Measurements from ENCODE around the gene MEPCE. TPM values are rescaled to one million over a fixed set of nuclear protein-coding genes. Genes with fewer than 3 reads are reported as not detected.

The MEPCE gene
- total RNA-seq, 6 experiments from 2014 or later, result 38.7 to 42.9 (median 41.2) TPM

- Mint-ChIP-seq H3K27me3 (ENCODE audit: insufficient read depth) (peaks cover 3% of the 10 kb centered on the region; the same call in 1 of the 2 replicates), H3K4me3 (peak overlapping the region; percentile 100), H3K36me3 (ENCODE audit: low read depth) (peaks cover 10% of the 10 kb centered on the region; the same call in 1 of the 2 replicates), H3K4me1 (ENCODE audit: low read depth) (peaks cover 26% of the 10 kb centered on the region), H3K9me3 (no peaks in the 10 kb centered on the region), H3K27ac (peak overlapping the region; percentile 68)
- no peak for DNase-seq
- TF ChIP-seq, protein P1, sequence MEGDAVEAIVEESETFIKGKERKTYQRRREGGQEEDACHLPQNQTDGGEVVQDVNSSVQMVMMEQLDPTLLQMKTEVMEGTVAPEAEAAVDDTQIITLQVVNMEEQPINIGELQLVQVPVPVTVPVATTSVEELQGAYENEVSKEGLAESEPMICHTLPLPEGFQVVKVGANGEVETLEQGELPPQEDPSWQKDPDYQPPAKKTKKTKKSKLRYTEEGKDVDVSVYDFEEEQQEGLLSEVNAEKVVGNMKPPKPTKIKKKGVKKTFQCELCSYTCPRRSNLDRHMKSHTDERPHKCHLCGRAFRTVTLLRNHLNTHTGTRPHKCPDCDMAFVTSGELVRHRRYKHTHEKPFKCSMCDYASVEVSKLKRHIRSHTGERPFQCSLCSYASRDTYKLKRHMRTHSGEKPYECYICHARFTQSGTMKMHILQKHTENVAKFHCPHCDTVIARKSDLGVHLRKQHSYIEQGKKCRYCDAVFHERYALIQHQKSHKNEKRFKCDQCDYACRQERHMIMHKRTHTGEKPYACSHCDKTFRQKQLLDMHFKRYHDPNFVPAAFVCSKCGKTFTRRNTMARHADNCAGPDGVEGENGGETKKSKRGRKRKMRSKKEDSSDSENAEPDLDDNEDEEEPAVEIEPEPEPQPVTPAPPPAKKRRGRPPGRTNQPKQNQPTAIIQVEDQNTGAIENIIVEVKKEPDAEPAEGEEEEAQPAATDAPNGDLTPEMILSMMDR (IDR thresholded peaks at IDR 0.05), result no peak
These were observed 46.6 kb downstream of the MEPCE start for GRCh38 chr7:100476101-100476780.

- DNase-seq, result no peak
- Mint-ChIP-seq H3K27ac (peak overlapping the region; percentile 2; the same call in 1 of the 2 replicates), H3K4me1 (ENCODE audit: low read depth) (peaks cover 26% of the 10 kb centered on the region), H3K27me3 (ENCODE audit: insufficient read depth) (peaks cover 3% of the 10 kb centered on the region; the same call in 1 of the 2 replicates), H3K36me3 (ENCODE audit: low read depth) (peaks cover 10% of the 10 kb centered on the region; the same call in 1 of the 2 replicates), H3K4me3 (peak overlapping the region; percentile 100), H3K9me3 (no peaks in the 10 kb centered on the region)
- TF ChIP-seq, protein P1 (IDR thresholded peaks at IDR 0.05), result peak; percentile 64
These were observed 47.6 kb downstream of the MEPCE start for GRCh38 chr7:100476903-100477870.

DNA sequence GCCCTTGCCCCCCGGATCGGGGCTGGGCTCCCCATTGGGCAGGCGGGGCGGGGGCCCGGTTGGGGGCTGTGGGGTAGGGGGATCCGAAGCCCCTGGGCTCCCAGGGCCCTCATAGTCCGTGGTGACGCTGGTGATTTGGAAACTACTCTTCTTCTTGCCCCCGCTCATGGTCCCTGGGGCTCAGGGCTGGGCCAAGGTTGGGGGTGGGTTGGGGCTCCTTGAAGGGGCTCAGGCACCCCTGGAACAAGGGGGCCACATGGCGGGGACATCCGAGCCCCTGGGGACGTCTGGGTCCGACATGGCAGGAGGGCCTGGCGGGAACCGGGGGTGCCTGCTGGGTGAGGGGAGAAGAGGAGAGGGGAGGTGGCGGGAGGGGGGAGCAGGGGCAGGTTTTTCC, 48.2 kb downstream of the MEPCE start:
- Mint-ChIP-seq H3K9me3 (no peaks in the 10 kb centered on the region), H3K36me3 (ENCODE audit: low read depth) (peaks cover 10% of the 10 kb centered on the region; the same call in 1 of the 2 replicates), H3K4me1 (ENCODE audit: low read depth) (peaks cover 30% of the 10 kb centered on the region), H3K4me3 (peak overlapping the region; percentile 100), H3K27me3 (ENCODE audit: insufficient read depth) (peaks cover 3% of the 10 kb centered on the region; the same call in 1 of the 2 replicates), H3K27ac (peak overlapping the region; percentile 85)
- TF ChIP-seq, protein P1 (IDR thresholded peaks at IDR 0.05), result no peak
- no peak for DNase-seq

GRCh38 chr7:100478958-100479660, 49.5 kb downstream of the MEPCE start, which contains the start of gene TSC22D4:
Gene TSC22D4, minus strand, starts transcription at chr7:100479214. Its CDS starts 1,176 bp downstream, at chr7:100478038.
- H3K27me3 Mint-ChIP-seq (ENCODE audit: insufficient read depth), result peaks cover 3% of the 10 kb centered on the region; the same call in 1 of the 2 replicates
- TF ChIP-seq, protein P1 (IDR thresholded peaks at IDR 0.05), result no peak
- peak; percentile 93 for DNase-seq
- H3K4me3 Mint-ChIP-seq, result peak within 1 kb of the TSS; percentile 100
- peaks cover 6% of the 10 kb centered on the region; the same call in 1 of the 2 replicates for H3K36me3 Mint-ChIP-seq (ENCODE audit: low read depth)
- H3K4me1 Mint-ChIP-seq (ENCODE audit: low read depth), result peaks cover 31% of the 10 kb centered on the region
- peak within 1 kb of the TSS; percentile 85 for H3K27ac Mint-ChIP-seq
- no peaks in the 10 kb centered on the region for H3K9me3 Mint-ChIP-seq

DNA sequence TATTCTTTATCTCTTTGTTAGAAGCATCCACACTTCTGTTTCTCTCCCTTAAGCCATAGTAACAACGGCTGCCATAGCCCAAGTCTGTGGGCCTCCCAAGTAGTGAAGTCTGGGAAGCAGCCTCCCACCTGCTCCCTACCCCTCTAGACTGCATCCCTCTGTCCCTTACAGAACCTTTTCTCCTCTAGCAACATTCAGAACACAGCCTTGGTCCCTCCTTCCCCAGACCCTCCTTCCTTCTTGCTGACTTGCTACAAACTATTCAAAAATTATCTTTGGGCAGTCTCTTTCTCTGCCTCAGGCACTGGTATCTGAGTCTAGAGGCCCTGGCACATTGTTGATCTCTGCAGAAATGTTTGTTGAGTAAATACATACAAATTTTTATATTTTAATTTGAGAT, 51.8 kb downstream of the MEPCE start:
- H3K27ac Mint-ChIP-seq, result no peak overlapping the region
- TF ChIP-seq, protein P1 (IDR thresholded peaks at IDR 0.05), result no peak
- peaks cover 23% of the 10 kb centered on the region for H3K4me1 Mint-ChIP-seq (ENCODE audit: low read depth)
- no peaks in the 10 kb centered on the region for H3K36me3 Mint-ChIP-seq (ENCODE audit: low read depth)
- no peaks in the 10 kb centered on the region for H3K9me3 Mint-ChIP-seq
- peaks cover 5% of the 10 kb centered on the region for H3K27me3 Mint-ChIP-seq (ENCODE audit: insufficient read depth)
- no peak overlapping the region for H3K4me3 Mint-ChIP-seq
- no peak for DNase-seq
